Measurements from ENCODE around the gene ZNF462.

DNA sequence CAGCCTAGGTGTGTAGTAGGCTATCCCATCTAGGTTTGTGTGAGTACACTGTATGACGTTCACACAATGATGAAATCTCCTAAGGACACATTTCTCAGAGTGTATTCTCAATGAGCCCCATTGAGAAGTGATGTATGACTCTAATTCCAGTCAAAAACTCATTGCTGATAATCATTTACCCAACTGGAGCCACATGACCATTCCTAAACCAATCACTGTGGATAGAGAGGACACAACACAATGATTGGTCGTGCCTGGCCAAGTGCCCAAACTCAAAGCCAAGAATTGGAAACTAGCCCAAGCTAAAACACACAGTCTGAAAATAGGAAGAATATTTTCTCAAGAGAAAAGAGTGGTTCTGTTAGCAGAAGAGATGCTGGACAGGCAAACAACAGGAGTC lies 191.2 kb downstream of the ZNF462 start:
- TF ChIP-seq SP1 (IDR thresholded peaks at IDR 0.05) (no peak), ELF4 (IDR thresholded peaks at IDR 0.05) (no peak), NFRKB (IDR thresholded peaks at IDR 0.05) (no peak), HDGF (IDR thresholded peaks at IDR 0.05; ENCODE audit: borderline replicate concordance) (no peak)
